Cardiac fibroblast (primary cell): Measurements from ENCODE around the gene CHCHD2.
A peak's percentile ranks its signal among the peaks of the same experiment; 100 is the strongest.
"Not testable (repeated sequence)": the region's sequence is repeated elsewhere in the genome, so short reads cannot be mapped to it uniquely, and the experiment has no call there.

Source experiments
- DNase-seq, 2 donors: peaks; one replicate each; pipeline versions ENCODE4 v3.0.0 to v3.0.0-alpha.2; 2010; ENCODE audit warnings: low read depth in 2 of 2
- H3K4me3 ChIP-seq, 2 donors: replicated peaks in 1 of 2; 1 replicate in 1 of 2; 2 replicates in 1 of 2; pipeline ENCODE4 v1.5.1; 2011; ENCODE audit warnings: low read depth in 2 of 2, low read length in 2 of 2, mild to moderate bottlenecking in 2 of 2, moderate library complexity in 1 of 2
- CTCF ChIP-seq: IDR thresholded peaks from one replicate; pipeline ENCODE4 v1.5.1; 2011; ENCODE audit warnings: low read depth, mild to moderate bottlenecking, low read length, inconsistent platforms

Gene CHCHD2

DNA sequence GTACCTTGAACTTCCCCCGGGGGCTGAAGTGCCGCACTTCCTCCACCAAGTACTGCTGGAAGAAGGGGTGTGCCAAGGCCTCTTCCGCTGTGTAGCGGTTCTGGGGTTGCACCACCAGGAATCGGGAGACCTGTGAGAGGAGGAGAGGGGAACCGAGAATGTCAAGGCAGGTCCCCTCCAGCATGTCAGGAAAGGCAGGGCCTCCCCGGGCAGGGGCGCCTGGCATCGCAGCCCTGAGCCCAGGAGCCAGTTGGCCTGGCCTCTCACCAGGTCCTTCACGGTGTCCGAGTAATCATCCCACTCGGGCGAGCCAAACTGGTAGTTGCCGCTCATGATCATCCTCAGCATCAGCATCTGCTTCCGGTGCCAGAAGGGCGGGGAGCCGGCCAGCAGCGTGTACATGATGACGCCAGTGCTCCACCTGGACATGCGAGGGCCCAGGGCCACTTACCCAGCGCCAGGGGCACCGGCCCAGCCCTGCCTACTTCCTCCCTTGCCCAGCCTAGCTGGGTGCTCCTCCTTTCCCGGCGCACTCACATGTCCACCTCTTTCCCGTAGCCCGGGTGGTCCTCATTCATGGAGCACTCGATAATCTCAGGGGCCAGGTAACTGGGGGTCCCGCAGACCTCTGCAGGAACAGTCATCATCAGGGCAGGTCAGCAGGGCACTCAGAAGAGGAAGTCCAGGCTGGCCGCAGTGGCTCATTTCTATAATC lies 24.5 kb downstream of the CHCHD2 start:
- no peak for TF ChIP-seq CTCF
- DNase-seq, result no peak
- H3K4me3 ChIP-seq, result no peak overlapping the region

DNA sequence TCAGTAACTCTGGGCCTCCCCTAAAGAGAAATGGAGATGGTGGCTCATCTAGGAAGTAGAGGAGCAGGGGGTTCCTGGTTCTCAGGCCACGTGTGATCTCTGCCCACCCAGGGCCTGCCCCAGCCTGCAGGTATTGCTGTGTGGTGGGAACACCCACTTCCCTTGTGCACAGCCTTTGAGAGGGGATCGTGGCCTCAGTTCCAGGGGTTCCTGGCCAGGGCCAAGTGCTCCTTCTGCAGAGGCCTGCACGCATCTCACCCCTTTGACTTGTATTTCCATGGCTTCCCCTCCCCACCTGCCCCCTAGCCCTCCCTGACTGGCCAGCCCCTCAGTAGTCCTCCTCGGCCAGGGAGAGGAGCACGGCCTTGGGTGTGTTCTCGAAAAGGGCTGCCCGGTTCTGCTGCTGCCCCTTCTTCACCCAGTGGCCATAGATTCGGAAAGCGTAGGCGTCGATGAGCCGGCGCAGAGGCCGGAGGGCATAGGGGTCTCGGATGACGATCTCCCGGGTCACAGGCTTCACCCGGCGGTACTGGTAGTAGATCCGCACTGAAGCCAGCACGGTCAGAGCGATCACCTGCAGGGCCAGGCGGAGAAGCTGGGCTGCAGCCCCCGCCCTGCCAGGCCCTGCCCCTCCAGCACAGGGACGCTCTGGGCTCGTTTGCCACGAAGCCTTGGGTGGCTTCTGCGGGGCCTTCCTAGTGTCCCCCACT lies 25.4 kb downstream of the CHCHD2 start:
- not testable (repeated sequence) for H3K4me3 ChIP-seq, DNase-seq

- peak; percentile 79 to 84 for DNase-seq
- peak; percentile 94 for TF ChIP-seq CTCF
- no peak overlapping the region for H3K4me3 ChIP-seq
Measured at GRCh38 chr7:56079450-56080185, 26.7 kb downstream of the CHCHD2 start.

DNA sequence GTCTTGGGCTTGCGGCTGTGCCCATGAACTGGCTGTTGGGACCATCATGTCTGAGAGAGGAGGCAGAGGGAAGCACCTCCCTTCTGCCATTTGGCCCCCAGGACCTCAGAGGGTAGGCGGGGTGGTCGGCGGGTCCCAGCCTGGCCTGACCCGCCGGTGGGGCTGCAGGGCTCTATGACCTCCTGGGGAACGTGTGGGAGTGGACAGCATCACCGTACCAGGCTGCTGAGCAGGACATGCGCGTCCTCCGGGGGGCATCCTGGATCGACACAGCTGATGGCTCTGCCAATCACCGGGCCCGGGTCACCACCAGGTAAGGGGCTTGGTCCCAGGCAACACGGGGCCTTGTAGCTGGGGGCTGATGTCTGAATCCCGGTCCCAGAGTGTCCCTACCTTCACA lies 28.1 kb downstream of the CHCHD2 start:
- no peak for TF ChIP-seq CTCF
- no peak for DNase-seq
- H3K4me3 ChIP-seq, result no peak overlapping the region

GRCh38 chr7:56077681-56078080 lies 28.6 kb downstream of the CHCHD2 start:
- no peak overlapping the region for H3K4me3 ChIP-seq
- TF ChIP-seq CTCF, result no peak
- DNase-seq, result no peak

- no peak overlapping the region for H3K4me3 ChIP-seq
- peak; percentile 95 for TF ChIP-seq CTCF
- peak; percentile 89 to 90 for DNase-seq
Measured at GRCh38 chr7:56074371-56074791, 31.9 kb downstream of the CHCHD2 start.

DNA sequence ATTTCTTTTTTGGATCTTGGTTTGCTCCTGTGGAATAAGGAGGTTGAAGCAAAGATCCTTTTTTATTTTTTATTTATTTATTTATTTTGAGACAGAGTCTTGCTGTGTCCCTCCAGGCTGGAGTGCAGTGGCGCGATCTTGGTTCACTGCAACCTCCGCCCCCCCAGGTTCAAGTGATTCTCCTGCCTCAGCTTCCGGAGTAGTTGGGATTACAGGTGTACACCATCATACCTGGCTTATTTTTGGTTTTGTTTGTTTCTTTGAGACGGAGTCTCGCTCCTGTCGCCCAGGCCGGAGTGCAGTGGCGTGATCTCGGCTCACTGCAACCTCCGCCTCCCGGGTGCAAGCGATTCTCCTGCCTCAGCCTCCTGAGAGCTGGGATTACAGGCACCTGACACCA lies 39.9 kb downstream of the CHCHD2 start:
- not testable (repeated sequence) for H3K4me3 ChIP-seq, DNase-seq
